Measurements from ENCODE around the gene PSMB7. TPM values are rescaled to one million over a fixed set of nuclear protein-coding genes. Genes with fewer than 3 reads are reported as not detected.

The PSMB7 gene
- total RNA-seq, 1 donor from 2014 or later: 193 TPM

- TF ChIP-seq CTCF (conservative IDR thresholded peaks at IDR 0.05; ENCODE audit: low read depth, low read length): no peak
- DNase-seq (ENCODE audit: low read depth): no peak
- H3K4me3 ChIP-seq (ENCODE audit: low read depth, low read length): no peak overlapping the region
Measured at GRCh38 chr9:124321416-124321815, 93.8 kb downstream of the PSMB7 start.

- TF ChIP-seq CTCF (conservative IDR thresholded peaks at IDR 0.05; ENCODE audit: low read depth, low read length): peak; percentile 96
- DNase-seq (ENCODE audit: low read depth): no peak
- H3K4me3 ChIP-seq (ENCODE audit: low read depth, low read length): no peak overlapping the region
Measured at GRCh38 chr9:124320062-124320973, 94.9 kb downstream of the PSMB7 start.

GRCh38 chr9:124315882-124316281 is 99.4 kb downstream of the PSMB7 start:
- TF ChIP-seq CTCF (conservative IDR thresholded peaks at IDR 0.05; ENCODE audit: low read depth, low read length): no peak
- no peak overlapping the region for H3K4me3 ChIP-seq (ENCODE audit: low read depth, low read length)

GRCh38 chr9:124313940-124314339 is 101.3 kb downstream of the PSMB7 start:
- DNase-seq (ENCODE audit: low read depth): no peak
- no peak overlapping the region for H3K4me3 ChIP-seq (ENCODE audit: low read depth, low read length)
- no peak for TF ChIP-seq CTCF (conservative IDR thresholded peaks at IDR 0.05; ENCODE audit: low read depth, low read length)

More at GRCh38 chr9:124315882-124316281, 99.4 kb downstream of the PSMB7 start:
- DNase-seq (ENCODE audit: low read depth): no peak

DNA sequence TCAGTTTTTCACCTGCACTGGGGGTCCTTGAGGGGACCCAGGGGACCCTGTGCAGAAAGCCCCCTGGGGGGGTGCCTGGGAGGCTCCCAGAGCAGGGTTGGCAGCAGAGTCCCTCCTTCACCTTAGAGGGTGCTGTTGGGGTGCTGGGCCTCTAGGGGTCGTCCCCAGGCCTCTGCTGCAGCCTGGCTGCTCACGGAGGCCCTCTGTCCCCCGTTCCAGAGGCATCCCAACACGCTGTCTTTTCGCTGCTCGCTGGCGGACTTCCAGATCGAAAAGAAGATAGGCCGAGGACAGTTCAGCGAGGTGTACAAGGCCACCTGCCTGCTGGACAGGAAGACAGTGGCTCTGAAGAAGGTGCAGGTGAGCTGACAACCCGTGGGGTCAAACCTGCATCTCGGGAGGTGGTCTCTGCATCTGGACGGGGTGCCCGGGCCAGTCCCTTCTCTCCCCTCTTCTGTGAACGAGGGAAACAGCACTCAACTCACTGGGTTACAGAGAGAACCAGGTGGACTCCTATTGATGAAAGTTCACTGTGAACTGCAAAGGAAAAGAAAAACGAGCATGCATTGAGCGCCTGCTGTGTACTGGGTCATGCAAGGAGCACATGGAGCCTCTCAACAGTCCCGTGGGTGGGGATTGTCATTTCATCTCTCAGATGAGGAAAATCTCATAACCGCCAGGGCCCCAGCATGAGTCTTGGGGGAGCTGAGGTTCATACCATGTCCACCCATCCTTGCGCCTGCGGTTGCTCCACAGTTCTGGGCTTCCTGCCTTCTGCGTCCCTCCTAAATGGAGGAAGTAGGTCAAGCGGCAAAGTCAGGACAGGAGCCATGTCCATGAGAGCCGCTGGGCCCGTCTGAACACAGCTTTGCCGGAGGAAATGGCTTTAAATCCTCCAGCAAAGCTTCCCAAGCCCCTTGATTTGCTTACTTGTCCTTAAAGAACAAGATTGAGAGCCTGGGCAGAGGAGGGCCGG is 102.7 kb downstream of the PSMB7 start:
- TF ChIP-seq CTCF (conservative IDR thresholded peaks at IDR 0.05; ENCODE audit: low read depth, low read length): no peak
- no peak for DNase-seq (ENCODE audit: low read depth)
- H3K4me3 ChIP-seq (ENCODE audit: low read depth, low read length): no peak overlapping the region

- no peak for DNase-seq (ENCODE audit: low read depth)
- peak; percentile 11 for TF ChIP-seq CTCF (conservative IDR thresholded peaks at IDR 0.05; ENCODE audit: low read depth, low read length)
- H3K4me3 ChIP-seq (ENCODE audit: low read depth, low read length): no peak overlapping the region
Measured at GRCh38 chr9:124311283-124311682, 104.0 kb downstream of the PSMB7 start.
